ENCODE measurements around the gene FLVCR1.

The FLVCR1 gene

DNA sequence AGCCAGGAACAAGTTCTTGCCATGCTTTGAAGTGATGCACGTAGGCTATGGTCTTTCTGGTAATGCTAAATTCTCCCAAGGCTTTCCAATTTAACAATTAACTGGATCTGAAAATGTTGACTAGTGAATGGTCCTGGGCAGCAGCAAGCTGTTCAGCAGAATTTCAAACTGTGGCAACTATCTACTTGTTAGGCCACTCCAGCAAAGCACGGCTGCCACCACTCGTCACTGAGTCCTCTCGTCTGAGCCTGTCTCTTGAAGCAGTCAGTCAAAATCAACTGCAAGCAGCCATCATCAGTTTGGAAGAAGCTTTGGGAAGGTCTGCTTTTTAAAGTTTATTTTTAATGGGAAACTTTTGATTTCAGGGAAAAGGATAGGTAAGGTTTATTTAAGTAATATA is 6.1 kb downstream of the FLVCR1 start:
- no peak for TF ChIP-seq ZFX (IDR thresholded peaks at IDR 0.05)
- TF ChIP-seq, protein P1, sequence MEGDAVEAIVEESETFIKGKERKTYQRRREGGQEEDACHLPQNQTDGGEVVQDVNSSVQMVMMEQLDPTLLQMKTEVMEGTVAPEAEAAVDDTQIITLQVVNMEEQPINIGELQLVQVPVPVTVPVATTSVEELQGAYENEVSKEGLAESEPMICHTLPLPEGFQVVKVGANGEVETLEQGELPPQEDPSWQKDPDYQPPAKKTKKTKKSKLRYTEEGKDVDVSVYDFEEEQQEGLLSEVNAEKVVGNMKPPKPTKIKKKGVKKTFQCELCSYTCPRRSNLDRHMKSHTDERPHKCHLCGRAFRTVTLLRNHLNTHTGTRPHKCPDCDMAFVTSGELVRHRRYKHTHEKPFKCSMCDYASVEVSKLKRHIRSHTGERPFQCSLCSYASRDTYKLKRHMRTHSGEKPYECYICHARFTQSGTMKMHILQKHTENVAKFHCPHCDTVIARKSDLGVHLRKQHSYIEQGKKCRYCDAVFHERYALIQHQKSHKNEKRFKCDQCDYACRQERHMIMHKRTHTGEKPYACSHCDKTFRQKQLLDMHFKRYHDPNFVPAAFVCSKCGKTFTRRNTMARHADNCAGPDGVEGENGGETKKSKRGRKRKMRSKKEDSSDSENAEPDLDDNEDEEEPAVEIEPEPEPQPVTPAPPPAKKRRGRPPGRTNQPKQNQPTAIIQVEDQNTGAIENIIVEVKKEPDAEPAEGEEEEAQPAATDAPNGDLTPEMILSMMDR (conservative IDR thresholded peaks at IDR 0.05) = no peak
- H3K27ac ChIP-seq = no peak overlapping the region

DNA sequence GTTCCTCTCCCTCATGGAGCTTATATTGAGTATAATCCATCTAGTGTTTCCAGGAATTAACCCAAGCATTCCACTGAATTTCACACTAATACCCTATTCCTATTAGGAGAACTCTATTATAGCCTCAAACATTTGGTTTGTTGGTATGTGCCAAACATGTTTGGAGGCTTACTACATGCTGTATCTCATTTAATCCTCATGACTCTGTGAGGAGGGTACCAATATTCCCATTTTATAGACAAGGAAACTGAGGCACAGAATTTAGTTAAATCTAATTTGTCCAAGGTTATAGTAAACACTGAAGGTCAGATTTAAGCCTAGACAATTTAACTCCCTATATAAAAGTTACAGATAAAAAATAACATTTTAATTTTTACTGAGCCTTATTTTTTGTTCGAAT is 9.1 kb downstream of the FLVCR1 start:
- TF ChIP-seq, protein P1 (conservative IDR thresholded peaks at IDR 0.05) = no peak
- TF ChIP-seq ZFX (IDR thresholded peaks at IDR 0.05) = no peak
- H3K27ac ChIP-seq = no peak overlapping the region

DNA sequence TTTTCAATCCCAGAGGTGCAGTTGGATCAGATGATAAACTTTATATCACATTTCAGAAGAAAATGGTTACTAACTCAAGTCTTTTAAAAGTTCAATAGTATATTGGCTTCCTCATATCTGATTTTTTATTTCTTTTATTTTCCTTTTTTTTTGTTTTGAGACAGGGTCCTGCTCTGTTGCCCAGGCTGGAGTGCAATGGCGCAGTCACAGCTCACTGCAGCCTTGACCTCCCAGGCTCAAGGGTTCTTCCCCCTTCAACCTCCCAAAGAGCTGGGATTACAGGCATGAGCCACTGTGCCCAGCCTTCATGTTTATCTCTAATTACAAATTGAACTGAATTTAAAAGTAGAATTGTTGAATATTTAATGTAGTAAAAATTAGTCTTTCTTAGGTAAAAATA is 13.9 kb downstream of the FLVCR1 start:
- TF ChIP-seq, protein P1 (conservative IDR thresholded peaks at IDR 0.05) = no peak
- no peak for TF ChIP-seq ZFX (IDR thresholded peaks at IDR 0.05)
- H3K27ac ChIP-seq = no peak overlapping the region

DNA sequence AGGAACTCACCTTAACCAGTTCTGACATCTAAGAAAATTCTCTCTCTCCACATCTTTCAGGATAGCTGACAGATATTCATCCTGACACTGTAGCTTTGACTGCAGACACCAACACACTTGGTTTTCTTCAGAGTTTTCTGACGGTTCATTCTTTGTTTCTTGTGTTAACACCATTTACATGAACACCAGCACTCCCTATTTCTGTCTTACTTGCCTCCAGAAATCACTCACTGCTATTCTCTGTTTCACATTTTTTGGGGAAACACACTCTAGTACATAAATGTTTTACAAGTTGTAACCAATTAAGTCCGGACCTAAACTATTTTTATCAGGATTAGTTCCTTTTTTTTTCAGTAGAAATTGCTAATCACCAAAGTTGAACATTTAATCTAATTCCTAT is 15.4 kb downstream of the FLVCR1 start:
- no peak overlapping the region for H3K27ac ChIP-seq
- TF ChIP-seq, protein P1 (conservative IDR thresholded peaks at IDR 0.05) = no peak
- no peak for TF ChIP-seq ZFX (IDR thresholded peaks at IDR 0.05)

DNA sequence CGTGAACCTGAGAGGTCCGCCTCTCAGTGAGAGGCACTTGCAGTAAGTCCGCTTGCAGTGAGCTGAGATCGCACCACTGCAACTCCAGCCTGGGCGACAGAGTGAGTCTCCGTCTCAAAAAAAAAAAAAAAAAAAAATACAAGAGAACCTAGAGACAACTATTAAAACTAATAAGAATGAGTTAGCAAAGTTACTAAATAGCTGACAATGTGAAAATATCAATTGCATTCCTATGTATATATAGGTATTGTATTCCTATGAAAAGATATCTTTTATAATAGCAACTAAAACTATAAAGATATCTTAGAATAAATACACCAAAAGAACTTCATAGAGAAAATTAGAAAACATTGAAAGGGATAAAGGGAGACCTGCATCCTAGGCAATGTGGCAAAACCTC is 20.3 kb downstream of the FLVCR1 start:
- no peak overlapping the region for H3K27ac ChIP-seq
- no peak for TF ChIP-seq ZFX (IDR thresholded peaks at IDR 0.05)
- TF ChIP-seq, protein P1 (conservative IDR thresholded peaks at IDR 0.05) = no peak

DNA sequence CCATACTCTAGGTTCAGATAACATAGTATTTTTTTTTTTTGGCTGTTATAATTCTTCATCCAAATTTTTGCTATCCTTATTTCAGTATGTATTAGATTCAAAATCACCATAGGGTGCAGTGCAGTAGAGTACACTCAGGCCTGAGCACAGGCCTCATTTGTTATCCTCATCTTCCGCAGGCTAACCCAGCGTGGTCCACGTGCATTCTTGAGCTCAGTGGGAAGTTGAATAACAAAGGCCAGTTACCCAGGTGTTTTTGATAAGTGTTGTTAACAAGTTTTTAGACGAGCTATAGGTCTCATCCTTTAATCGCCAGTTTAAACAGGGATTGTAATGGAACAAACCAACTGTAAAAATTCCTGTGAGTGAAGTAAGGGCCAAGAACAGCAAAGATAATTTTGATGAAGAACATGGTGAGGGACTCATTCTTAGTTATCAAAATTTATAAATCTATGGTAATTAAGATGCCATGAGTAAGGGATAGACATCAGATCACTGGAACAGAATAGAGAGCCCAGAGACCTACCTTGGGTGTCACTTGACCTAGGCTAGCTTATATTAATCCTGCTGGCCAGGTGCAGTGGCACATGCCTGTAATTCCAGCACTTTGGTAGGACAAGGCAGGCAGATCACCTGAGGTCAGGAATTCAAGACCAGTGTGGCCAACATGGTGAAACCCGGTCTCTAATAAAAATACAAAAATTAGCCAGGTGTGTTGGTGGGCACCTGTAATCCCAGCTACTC is 22.0 kb downstream of the FLVCR1 start:
- no peak overlapping the region for H3K27ac ChIP-seq
- no peak for TF ChIP-seq ZFX (IDR thresholded peaks at IDR 0.05)
- TF ChIP-seq, protein P1 (conservative IDR thresholded peaks at IDR 0.05) = no peak

DNA sequence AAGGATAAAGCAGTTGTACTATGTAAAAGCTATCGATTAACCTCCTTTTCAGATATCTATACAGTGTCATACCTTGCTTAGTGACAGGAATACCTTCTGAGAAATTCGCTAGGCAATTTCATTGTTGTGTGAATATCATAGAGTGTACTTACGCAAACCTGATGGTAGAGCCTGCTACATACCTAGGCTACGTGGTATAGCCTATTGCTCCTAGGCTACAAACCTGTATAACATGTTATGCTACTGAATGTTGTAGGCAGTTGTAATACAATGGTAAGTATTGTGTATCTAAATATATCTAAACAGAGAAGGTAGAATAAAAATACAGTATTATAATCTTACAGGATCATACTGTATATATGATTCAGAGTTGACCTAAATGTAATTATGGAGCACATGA is 26.5 kb downstream of the FLVCR1 start:
- TF ChIP-seq ZFX (IDR thresholded peaks at IDR 0.05) = no peak
- no peak overlapping the region for H3K27ac ChIP-seq

DNA sequence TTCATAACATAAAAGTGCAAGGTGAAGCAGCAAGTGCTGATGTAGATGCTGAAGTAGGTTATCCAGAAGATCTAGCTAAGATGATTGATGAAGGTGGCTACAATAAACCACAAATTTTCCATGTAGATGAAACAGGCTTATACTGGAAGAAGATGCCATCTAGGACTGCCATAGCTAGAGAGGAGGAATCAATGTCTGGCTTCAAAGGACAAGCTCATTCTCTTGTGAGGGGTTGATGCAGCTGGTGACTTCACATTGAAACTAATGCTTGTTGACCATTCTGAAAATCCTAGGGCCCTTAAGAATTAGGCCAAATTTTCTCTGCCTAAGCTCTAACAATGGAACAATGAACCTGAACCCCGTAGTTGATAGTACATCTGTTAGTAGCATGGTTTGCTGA is 34.0 kb downstream of the FLVCR1 start:
- H3K27ac ChIP-seq = no peak overlapping the region
- TF ChIP-seq, protein P1 (conservative IDR thresholded peaks at IDR 0.05) = no peak
- no peak for TF ChIP-seq ZFX (IDR thresholded peaks at IDR 0.05)
